ENCODE results near the gene LHX2. TPM values are rescaled to one million over a fixed set of nuclear protein-coding genes. Genes with fewer than 3 reads are reported as not detected.

The LHX2 gene
- total RNA-seq, 3 donors from 2014 or later, result not detected

- H3K4me1 ChIP-seq (ENCODE audit: low read depth), result no peaks in the 10 kb centered on the region
- ATAC-seq (no peak), DNase-seq (no peak)
- TF ChIP-seq CTCF (IDR thresholded peaks at IDR 0.05), result no peak
- no peak overlapping the region for H3K4me3 ChIP-seq
- H3K36me3 ChIP-seq (ENCODE audit: low read depth), result no peaks in the 10 kb centered on the region
- no peaks in the 10 kb centered on the region for H3K9me3 ChIP-seq
- intact Hi-C loops (cut with DNase I, micrococcal nuclease), result no loop called here
Measured at GRCh38 chr9:124075761-124076160, 64.2 kb downstream of the LHX2 start.

GRCh38 chr9:124077915-124078572 lies 66.5 kb downstream of the LHX2 start:
- DNase-seq (no peak), ATAC-seq (no peak)
- intact Hi-C loops (cut with DNase I, micrococcal nuclease), result no loop called here
- H3K4me3 ChIP-seq, result no peak overlapping the region
- H3K9me3 ChIP-seq, result no peaks in the 10 kb centered on the region
- no peaks in the 10 kb centered on the region for H3K36me3 ChIP-seq (ENCODE audit: low read depth)
- no peak for TF ChIP-seq CTCF (IDR thresholded peaks at IDR 0.05)
- H3K4me1 ChIP-seq (ENCODE audit: low read depth), result no peaks in the 10 kb centered on the region

- ATAC-seq, result no peak
- no peaks in the 10 kb centered on the region for H3K4me1 ChIP-seq (ENCODE audit: low read depth)
- intact Hi-C loops (cut with DNase I, micrococcal nuclease), result no loop called here
Measured at GRCh38 chr9:124078641-124079040, 67.1 kb downstream of the LHX2 start.

GRCh38 chr9:124079176-124079925 lies 67.8 kb downstream of the LHX2 start:
- no peaks in the 10 kb centered on the region for H3K9me3 ChIP-seq
- no peak overlapping the region for H3K4me3 ChIP-seq
- ATAC-seq, result no peak
- intact Hi-C loops (cut with DNase I, micrococcal nuclease), result no loop called here
- DNase-seq, result no peak
- no peak for TF ChIP-seq CTCF (IDR thresholded peaks at IDR 0.05)
- H3K4me1 ChIP-seq (ENCODE audit: low read depth), result no peaks in the 10 kb centered on the region
- no peaks in the 10 kb centered on the region for H3K36me3 ChIP-seq (ENCODE audit: low read depth)

More at GRCh38 chr9:124078641-124079040, 67.1 kb downstream of the LHX2 start:
- no peaks in the 10 kb centered on the region for H3K9me3 ChIP-seq
- TF ChIP-seq CTCF (IDR thresholded peaks at IDR 0.05), result no peak
- H3K36me3 ChIP-seq (ENCODE audit: low read depth), result no peaks in the 10 kb centered on the region
- H3K4me3 ChIP-seq, result no peak overlapping the region
- DNase-seq, result no peak

GRCh38 chr9:124082622-124083021 lies 71.1 kb downstream of the LHX2 start:
- no peak overlapping the region for H3K4me3 ChIP-seq

More at GRCh38 chr9:124082622-124083021, 71.1 kb downstream of the LHX2 start:
- TF ChIP-seq CTCF (IDR thresholded peaks at IDR 0.05), result no peak
- no peaks in the 10 kb centered on the region for H3K9me3 ChIP-seq
- no peaks in the 10 kb centered on the region for H3K36me3 ChIP-seq (ENCODE audit: low read depth)
- no peaks in the 10 kb centered on the region for H3K4me1 ChIP-seq (ENCODE audit: low read depth)
- ATAC-seq (no peak), DNase-seq (no peak)
- intact Hi-C loops (cut with DNase I, micrococcal nuclease), result no loop called here

Other genes starting within 250 kb of the LHX2 start
- gene DENND1A, start 81.6 kb upstream of the LHX2 start, total RNA-seq, result 10 to 100 TPM; 32.8 to 50.0 (median 35.1) TPM
- 10 to 100 TPM; 41.1 to 65.0 (median 51.8) TPM for gene NEK6, start 246.2 kb downstream of the LHX2 start, total RNA-seq

All from mucosa of descending colon (tissue), 3 donors.